Body of pancreas (tissue), 4 donors: ENCODE data around the gene CNTNAP2.

Experiments used
- POLR2A ChIP-seq, 3 donors: fragments of 450-650 bp; IDR thresholded peaks; one replicate each; pipeline ENCODE4 v1.6.1; 2016; ENCODE audit warnings: antibody characterized with exemption in 3 of 3, mild to moderate bottlenecking in 2 of 3
- TF ChIP-seq, protein P1 (sequence below), 7 experiments: fragments of 450-650 bp in 4 of 7; fragments of 200-600 bp in 3 of 7; sonication (generic) in 3 of 7; IDR thresholded peaks; one replicate each; pipeline ENCODE4 v1.5.1; 2016 to 2019; ENCODE audit warnings: antibody characterized with exemption in 7 of 7

DNA sequence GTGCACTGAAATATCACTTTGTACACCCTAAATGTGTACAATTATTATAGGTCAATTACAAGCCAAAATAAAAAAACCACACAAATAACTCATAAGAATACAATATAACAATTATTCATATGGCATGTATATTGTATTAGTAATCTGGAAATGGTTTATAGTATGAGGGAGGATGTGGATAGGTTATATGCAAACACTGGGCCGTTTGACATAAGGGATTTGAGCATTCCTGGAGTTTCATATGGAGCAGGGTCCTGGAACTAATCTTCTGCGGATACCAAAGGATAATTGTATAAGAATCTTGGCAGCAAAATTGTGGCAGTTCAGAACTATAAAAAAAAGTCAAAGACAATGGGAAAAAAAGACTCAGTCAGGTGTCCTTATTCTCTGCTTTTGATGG, 619.4 kb downstream of the CNTNAP2 start:
- TF ChIP-seq, protein P1, sequence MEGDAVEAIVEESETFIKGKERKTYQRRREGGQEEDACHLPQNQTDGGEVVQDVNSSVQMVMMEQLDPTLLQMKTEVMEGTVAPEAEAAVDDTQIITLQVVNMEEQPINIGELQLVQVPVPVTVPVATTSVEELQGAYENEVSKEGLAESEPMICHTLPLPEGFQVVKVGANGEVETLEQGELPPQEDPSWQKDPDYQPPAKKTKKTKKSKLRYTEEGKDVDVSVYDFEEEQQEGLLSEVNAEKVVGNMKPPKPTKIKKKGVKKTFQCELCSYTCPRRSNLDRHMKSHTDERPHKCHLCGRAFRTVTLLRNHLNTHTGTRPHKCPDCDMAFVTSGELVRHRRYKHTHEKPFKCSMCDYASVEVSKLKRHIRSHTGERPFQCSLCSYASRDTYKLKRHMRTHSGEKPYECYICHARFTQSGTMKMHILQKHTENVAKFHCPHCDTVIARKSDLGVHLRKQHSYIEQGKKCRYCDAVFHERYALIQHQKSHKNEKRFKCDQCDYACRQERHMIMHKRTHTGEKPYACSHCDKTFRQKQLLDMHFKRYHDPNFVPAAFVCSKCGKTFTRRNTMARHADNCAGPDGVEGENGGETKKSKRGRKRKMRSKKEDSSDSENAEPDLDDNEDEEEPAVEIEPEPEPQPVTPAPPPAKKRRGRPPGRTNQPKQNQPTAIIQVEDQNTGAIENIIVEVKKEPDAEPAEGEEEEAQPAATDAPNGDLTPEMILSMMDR (IDR thresholded peaks at IDR 0.05), result no peak
- no peak for TF ChIP-seq POLR2A (IDR thresholded peaks at IDR 0.05)
